BLaER1 (cell line): ENCODE measurements around the gene LMCD1.

Experiments
- H3K27ac ChIP-seq: shearing (Covaris generic); formaldehyde crosslinking; 2 replicates; pipeline ENCODE4 v1.8.1; 2022
- H3K27me3 ChIP-seq: shearing (Covaris generic); formaldehyde crosslinking; 2 replicates; pipeline ENCODE4 v1.8.1; 2022
- H3K36me3 ChIP-seq: shearing (Covaris generic); formaldehyde crosslinking; 2 replicates; pipeline ENCODE4 v1.8.1; 2022
- H3K4me1 ChIP-seq: shearing (Covaris generic); formaldehyde crosslinking; 2 replicates; pipeline ENCODE4 v1.8.1; 2022
- H3K4me2 ChIP-seq: shearing (Covaris generic); formaldehyde crosslinking; 2 replicates; pipeline ENCODE4 v1.8.1; 2022
- H3K4me3 ChIP-seq: shearing (Covaris generic); formaldehyde crosslinking; 2 replicates; pipeline ENCODE4 v1.8.1; 2022
- H3K9ac ChIP-seq: shearing (Covaris generic); formaldehyde crosslinking; 2 replicates; pipeline ENCODE4 v1.8.1; 2022
- H3K9me3 ChIP-seq: shearing (Covaris generic); formaldehyde crosslinking; 2 replicates; pipeline ENCODE4 v1.8.1; 2022
- H4K20me1 ChIP-seq: shearing (Covaris generic); formaldehyde crosslinking; 2 replicates; pipeline ENCODE4 v1.8.1; 2022
- Cebpa-rat ChIP-seq: shearing (Covaris generic); IDR thresholded peaks from 2 replicates; pipeline ENCODE4 v1.8.1; 2022

The LMCD1 gene

GRCh38 chr3:8604988-8605387 is 103.4 kb downstream of the LMCD1 start:
- H3K27me3 ChIP-seq, result no peaks in the 10 kb centered on the region
- no peak overlapping the region for H3K4me2 ChIP-seq
- H3K9ac ChIP-seq, result no peak overlapping the region
- H3K27ac ChIP-seq, result no peak overlapping the region
- no peak for TF ChIP-seq Cebpa-rat
- H3K4me3 ChIP-seq, result no peak overlapping the region
- H3K4me1 ChIP-seq, result no peaks in the 10 kb centered on the region
- no peaks in the 10 kb centered on the region for H3K36me3 ChIP-seq
- H4K20me1 ChIP-seq, result no peaks in the 10 kb centered on the region
- H3K9me3 ChIP-seq, result no peaks in the 10 kb centered on the region

GRCh38 chr3:8606701-8607231 is 105.1 kb downstream of the LMCD1 start:
- Histone ChIP-seq H3K4me3 (no peak overlapping the region), H3K36me3 (no peaks in the 10 kb centered on the region), H4K20me1 (no peaks in the 10 kb centered on the region), H3K4me2 (no peak overlapping the region), H3K27me3 (no peaks in the 10 kb centered on the region), H3K4me1 (no peaks in the 10 kb centered on the region), H3K9ac (no peak overlapping the region), H3K9me3 (no peaks in the 10 kb centered on the region), H3K27ac (no peak overlapping the region)
- no peak for TF ChIP-seq Cebpa-rat

GRCh38 chr3:8607234-8608040 is 105.8 kb downstream of the LMCD1 start:
- H4K20me1 ChIP-seq, result no peaks in the 10 kb centered on the region
- no peaks in the 10 kb centered on the region for H3K36me3 ChIP-seq
- H3K27me3 ChIP-seq, result no peaks in the 10 kb centered on the region
- H3K9me3 ChIP-seq, result no peaks in the 10 kb centered on the region
- no peak overlapping the region for H3K9ac ChIP-seq
- no peaks in the 10 kb centered on the region for H3K4me1 ChIP-seq
- no peak overlapping the region for H3K4me3 ChIP-seq
- no peak overlapping the region for H3K27ac ChIP-seq
- no peak overlapping the region for H3K4me2 ChIP-seq
- TF ChIP-seq Cebpa-rat, result no peak

GRCh38 chr3:8608041-8608790 is 106.6 kb downstream of the LMCD1 start:
- no peak overlapping the region for H3K9ac ChIP-seq
- TF ChIP-seq Cebpa-rat, result no peak
- H4K20me1 ChIP-seq, result no peaks in the 10 kb centered on the region
- no peaks in the 10 kb centered on the region for H3K9me3 ChIP-seq
- H3K4me1 ChIP-seq, result no peaks in the 10 kb centered on the region
- no peaks in the 10 kb centered on the region for H3K27me3 ChIP-seq
- H3K4me2 ChIP-seq, result no peak overlapping the region
- no peaks in the 10 kb centered on the region for H3K36me3 ChIP-seq
- H3K4me3 ChIP-seq, result no peak overlapping the region
- H3K27ac ChIP-seq, result no peak overlapping the region

- no peaks in the 10 kb centered on the region for H3K36me3 ChIP-seq
- H3K27me3 ChIP-seq, result no peaks in the 10 kb centered on the region
- no peak overlapping the region for H3K27ac ChIP-seq
- H3K4me3 ChIP-seq, result no peak overlapping the region
- no peaks in the 10 kb centered on the region for H3K4me1 ChIP-seq
- no peak overlapping the region for H3K4me2 ChIP-seq
- TF ChIP-seq Cebpa-rat, result no peak
- H3K9me3 ChIP-seq, result no peaks in the 10 kb centered on the region
- no peaks in the 10 kb centered on the region for H4K20me1 ChIP-seq
- H3K9ac ChIP-seq, result no peak overlapping the region
Measured at GRCh38 chr3:8608791-8609467, 107.3 kb downstream of the LMCD1 start.

- no peaks in the 10 kb centered on the region for H3K27me3 ChIP-seq
- no peaks in the 10 kb centered on the region for H3K9me3 ChIP-seq
- no peaks in the 10 kb centered on the region for H3K4me1 ChIP-seq
- H3K4me3 ChIP-seq, result no peak overlapping the region
- no peaks in the 10 kb centered on the region for H4K20me1 ChIP-seq
- H3K9ac ChIP-seq, result no peak overlapping the region
- H3K4me2 ChIP-seq, result no peak overlapping the region
- no peak for TF ChIP-seq Cebpa-rat
- H3K27ac ChIP-seq, result no peak overlapping the region
- H3K36me3 ChIP-seq, result no peaks in the 10 kb centered on the region
Measured at GRCh38 chr3:8610951-8611350, 109.3 kb downstream of the LMCD1 start.

- Histone ChIP-seq H3K4me2 (no peak overlapping the region), H3K4me3 (no peak overlapping the region), H3K9ac (no peak overlapping the region), H3K27ac (no peak overlapping the region), H3K4me1 (peaks cover 22% of the 10 kb centered on the region), H3K9me3 (peaks cover 25% of the 10 kb centered on the region; the same call in 1 of the 2 replicates), H4K20me1 (no peaks in the 10 kb centered on the region), H3K27me3 (no peaks in the 10 kb centered on the region), H3K36me3 (no peaks in the 10 kb centered on the region)
- TF ChIP-seq Cebpa-rat, result no peak
Measured at GRCh38 chr3:8617921-8618320, 116.3 kb downstream of the LMCD1 start.

GRCh38 chr3:8618950-8619349 is 117.3 kb downstream of the LMCD1 start:
- H3K9ac ChIP-seq, result no peak overlapping the region
- H4K20me1 ChIP-seq, result no peaks in the 10 kb centered on the region
- no peaks in the 10 kb centered on the region for H3K27me3 ChIP-seq
- no peak overlapping the region for H3K4me3 ChIP-seq
- no peak for TF ChIP-seq Cebpa-rat
- H3K27ac ChIP-seq, result no peak overlapping the region
- H3K4me2 ChIP-seq, result no peak overlapping the region
- peaks cover 25% of the 10 kb centered on the region; the same call in 1 of the 2 replicates for H3K9me3 ChIP-seq
- no peaks in the 10 kb centered on the region for H3K36me3 ChIP-seq
- H3K4me1 ChIP-seq, result peaks cover 32% of the 10 kb centered on the region

GRCh38 chr3:8619548-8619947 is 117.9 kb downstream of the LMCD1 start:
- H3K27ac ChIP-seq, result no peak overlapping the region
- no peak overlapping the region for H3K9ac ChIP-seq
- no peaks in the 10 kb centered on the region for H4K20me1 ChIP-seq
- H3K27me3 ChIP-seq, result no peaks in the 10 kb centered on the region
- H3K36me3 ChIP-seq, result no peaks in the 10 kb centered on the region
- H3K4me2 ChIP-seq, result no peak overlapping the region
- H3K4me1 ChIP-seq, result peaks cover 35% of the 10 kb centered on the region
- no peak for TF ChIP-seq Cebpa-rat
- no peak overlapping the region for H3K4me3 ChIP-seq
- H3K9me3 ChIP-seq, result peaks cover 25% of the 10 kb centered on the region; the same call in 1 of the 2 replicates
